Natural killer cell (primary cell): ENCODE measurements around the gene NDFIP1. TPM values are rescaled to one million over a fixed set of nuclear protein-coding genes. Genes with fewer than 3 reads are reported as not detected.

Experiments
- ATAC-seq, 3 donors: fragments of 150-1000 bp in 2 of 3; fragments of 200-7000 bp in 1 of 3; cut with Tn5 transposase; 1 replicate in 1 of 3; 2 replicates in 2 of 3; pipeline ENCODE4 v1.10.0; 2021; ENCODE audit warnings: mild to moderate bottlenecking in 2 of 3, moderate library complexity in 2 of 3
- DNase-seq, 2 donors: peaks; one replicate each; pipeline versions ENCODE4 v3.0.0 to v3.0.0-alpha.2; 2013 to 2021; ENCODE audit warnings: mixed read lengths in 1 of 2
- H3K27ac ChIP-seq: one replicate; pipeline ENCODE4 v1.5.1; 2013; ENCODE audit warnings: mild to moderate bottlenecking, low read length
- H3K27me3 ChIP-seq: one replicate; pipeline ENCODE4 v1.6.1; 2013; ENCODE audit warnings: low read length; ENCODE audit not compliant: control insufficient read depth, insufficient read depth
- H3K36me3 ChIP-seq: one replicate; pipeline ENCODE4 v1.6.1; 2013; ENCODE audit warnings: low read length; ENCODE audit not compliant: control insufficient read depth, insufficient read depth
- H3K4me1 ChIP-seq: one replicate; pipeline ENCODE4 v1.6.1; 2013; ENCODE audit warnings: low read length; ENCODE audit not compliant: control insufficient read depth, insufficient read depth
- H3K4me3 ChIP-seq: one replicate; pipeline ENCODE4 v1.5.1; 2013; ENCODE audit warnings: low read length
- H3K9me3 ChIP-seq: one replicate; pipeline ENCODE4 v1.6.1; 2013; ENCODE audit warnings: low read length; ENCODE audit not compliant: control insufficient read depth, insufficient read depth
- H3K27ac Mint-ChIP-seq, 2 donors: one replicate each; pipeline ENCODE4 v1.8.0; 2022; ENCODE audit warnings: mild to moderate bottlenecking in 2 of 2, mixed read lengths in 2 of 2, moderate library complexity in 1 of 2
- H3K27me3 Mint-ChIP-seq, 2 donors: one replicate each; pipeline ENCODE4 v1.8.0; 2022; ENCODE audit warnings: low read depth in 2 of 2, mixed read lengths in 2 of 2
- H3K36me3 Mint-ChIP-seq: one replicate; pipeline ENCODE4 v1.8.0; 2022; ENCODE audit warnings: mixed read lengths
- H3K4me1 Mint-ChIP-seq, 2 donors: one replicate each; pipeline ENCODE4 v1.8.0; 2022; ENCODE audit warnings: mixed read lengths in 2 of 2
- H3K4me3 Mint-ChIP-seq: one replicate; pipeline ENCODE4 v1.8.0; 2022; ENCODE audit warnings: mild to moderate bottlenecking, moderate library complexity, mixed read lengths
- H3K9me3 Mint-ChIP-seq, 2 donors: one replicate each; pipeline ENCODE4 v1.8.0; 2022; ENCODE audit warnings: mixed read lengths in 2 of 2
- WGBS: methylation state at CpG from one replicate; pipeline ENCODE4 v1.1.7; 2013; ENCODE audit warnings: missing lambda C conversion rate; ENCODE audit not compliant: insufficient coverage; 5-methylcytosine and 5-hydroxymethylcytosine counted together
- intact Hi-C: fragments of 100-400 bp; cut with micrococcal nuclease; formaldehyde crosslinking; loops from one replicate; pipeline ENCODE4 v1.14.2; 2022
- total RNA-seq, 4 donors: library from RNA; stranded (reverse); fragments of 120-200 nt in 1 of 4; gene quantifications; one replicate each; pipeline versions ENCODE4 v1.2.3 to v1.2.4, GENCODE V29; 2013 to 2022
- TF ChIP-seq, protein P1 (sequence below): fragments of 200-600 bp; IDR thresholded peaks from one replicate; pipeline ENCODE4 v1.8.0; 2022; ENCODE audit warnings: antibody characterized with exemption

Gene NDFIP1, protein sequence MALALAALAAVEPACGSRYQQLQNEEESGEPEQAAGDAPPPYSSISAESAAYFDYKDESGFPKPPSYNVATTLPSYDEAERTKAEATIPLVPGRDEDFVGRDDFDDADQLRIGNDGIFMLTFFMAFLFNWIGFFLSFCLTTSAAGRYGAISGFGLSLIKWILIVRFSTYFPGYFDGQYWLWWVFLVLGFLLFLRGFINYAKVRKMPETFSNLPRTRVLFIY
- total RNA-seq: 10 to 100 TPM; 45.4 to 57.6 (median 51.7) TPM
- 37.3 TPM for total RNA-seq (2013)

DNA sequence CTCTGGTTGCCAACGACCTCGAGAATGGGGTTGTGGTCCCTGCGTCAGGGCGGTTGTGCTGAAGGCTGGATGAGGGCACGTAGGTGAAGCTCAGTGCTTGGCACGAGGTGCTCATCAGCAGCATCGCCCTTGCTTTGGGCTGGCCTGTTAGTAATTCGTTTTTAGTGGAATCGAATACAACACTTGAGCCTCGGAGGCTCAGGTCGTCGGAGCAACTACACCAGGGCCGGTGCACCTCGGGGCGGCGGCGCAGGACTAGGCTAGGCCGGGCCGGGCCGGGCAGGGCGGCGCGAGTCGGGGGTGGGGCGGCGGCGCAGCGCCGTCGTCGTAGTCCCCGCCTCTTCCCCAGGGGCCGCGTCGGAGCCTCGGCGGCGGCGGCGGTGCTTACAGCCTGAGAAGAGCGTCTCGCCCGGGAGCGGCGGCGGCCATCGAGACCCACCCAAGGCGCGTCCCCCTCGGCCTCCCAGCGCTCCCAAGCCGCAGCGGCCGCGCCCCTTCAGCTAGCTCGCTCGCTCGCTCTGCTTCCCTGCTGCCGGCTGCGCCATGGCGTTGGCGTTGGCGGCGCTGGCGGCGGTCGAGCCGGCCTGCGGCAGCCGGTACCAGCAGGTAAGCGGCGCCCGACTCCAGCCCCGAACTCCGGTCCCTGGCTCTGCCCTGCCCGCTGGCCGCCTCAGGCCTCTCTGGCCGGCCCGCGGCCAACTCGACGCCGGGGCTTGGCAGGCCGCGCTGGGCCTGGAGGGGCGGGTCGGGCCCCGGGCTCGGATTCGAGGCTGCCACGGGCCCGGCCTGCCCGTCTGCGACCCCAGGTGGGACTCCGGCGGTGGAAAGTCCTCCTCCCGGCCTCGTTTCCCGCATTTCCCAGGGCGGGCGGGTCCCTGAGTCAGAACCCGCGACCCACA lies at the start of gene NDFIP1:
Gene NDFIP1 (plus strand): TSS at position 348 of the 899 bp plus-strand sequence. CDS start 196 bp downstream, at position 544.
- Histone ChIP-seq H3K27me3 (no peaks in the 10 kb centered on the region), H3K36me3 (no peaks in the 10 kb centered on the region), H3K27ac (peak within 1 kb of the TSS; percentile 93), H3K4me1 (peaks cover 15% of the 10 kb centered on the region), H3K4me3 (peak within 1 kb of the TSS; percentile 66), H3K9me3 (no peaks in the 10 kb centered on the region)
- peak; percentile 95 to 99 (median 96) for ATAC-seq
- peak within 1 kb of the TSS; percentile 85 to 87 for H3K27ac Mint-ChIP-seq
- DNase-seq: peak; percentile 82 to 91
- no peaks in the 10 kb centered on the region for H3K36me3 Mint-ChIP-seq
- 2% methylated on average over 103 of the region's 103 CpGs for WGBS
- H3K4me3 Mint-ChIP-seq: peak within 1 kb of the TSS; percentile 96
- peaks cover 37 to 42% of the 10 kb centered on the region in 2 donors for H3K4me1 Mint-ChIP-seq
- TF ChIP-seq, protein P1, sequence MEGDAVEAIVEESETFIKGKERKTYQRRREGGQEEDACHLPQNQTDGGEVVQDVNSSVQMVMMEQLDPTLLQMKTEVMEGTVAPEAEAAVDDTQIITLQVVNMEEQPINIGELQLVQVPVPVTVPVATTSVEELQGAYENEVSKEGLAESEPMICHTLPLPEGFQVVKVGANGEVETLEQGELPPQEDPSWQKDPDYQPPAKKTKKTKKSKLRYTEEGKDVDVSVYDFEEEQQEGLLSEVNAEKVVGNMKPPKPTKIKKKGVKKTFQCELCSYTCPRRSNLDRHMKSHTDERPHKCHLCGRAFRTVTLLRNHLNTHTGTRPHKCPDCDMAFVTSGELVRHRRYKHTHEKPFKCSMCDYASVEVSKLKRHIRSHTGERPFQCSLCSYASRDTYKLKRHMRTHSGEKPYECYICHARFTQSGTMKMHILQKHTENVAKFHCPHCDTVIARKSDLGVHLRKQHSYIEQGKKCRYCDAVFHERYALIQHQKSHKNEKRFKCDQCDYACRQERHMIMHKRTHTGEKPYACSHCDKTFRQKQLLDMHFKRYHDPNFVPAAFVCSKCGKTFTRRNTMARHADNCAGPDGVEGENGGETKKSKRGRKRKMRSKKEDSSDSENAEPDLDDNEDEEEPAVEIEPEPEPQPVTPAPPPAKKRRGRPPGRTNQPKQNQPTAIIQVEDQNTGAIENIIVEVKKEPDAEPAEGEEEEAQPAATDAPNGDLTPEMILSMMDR: peak; percentile 12
- H3K9me3 Mint-ChIP-seq: no peaks in the 10 kb centered on the region
- intact Hi-C loops: loop anchor here (5.0 kb wide), 2 partner anchors 34 to 91 kb away; no protein-coding TSS in a partner anchor
- H3K27me3 Mint-ChIP-seq: peaks cover 4 to 12% of the 10 kb centered on the region in 2 donors

DNA sequence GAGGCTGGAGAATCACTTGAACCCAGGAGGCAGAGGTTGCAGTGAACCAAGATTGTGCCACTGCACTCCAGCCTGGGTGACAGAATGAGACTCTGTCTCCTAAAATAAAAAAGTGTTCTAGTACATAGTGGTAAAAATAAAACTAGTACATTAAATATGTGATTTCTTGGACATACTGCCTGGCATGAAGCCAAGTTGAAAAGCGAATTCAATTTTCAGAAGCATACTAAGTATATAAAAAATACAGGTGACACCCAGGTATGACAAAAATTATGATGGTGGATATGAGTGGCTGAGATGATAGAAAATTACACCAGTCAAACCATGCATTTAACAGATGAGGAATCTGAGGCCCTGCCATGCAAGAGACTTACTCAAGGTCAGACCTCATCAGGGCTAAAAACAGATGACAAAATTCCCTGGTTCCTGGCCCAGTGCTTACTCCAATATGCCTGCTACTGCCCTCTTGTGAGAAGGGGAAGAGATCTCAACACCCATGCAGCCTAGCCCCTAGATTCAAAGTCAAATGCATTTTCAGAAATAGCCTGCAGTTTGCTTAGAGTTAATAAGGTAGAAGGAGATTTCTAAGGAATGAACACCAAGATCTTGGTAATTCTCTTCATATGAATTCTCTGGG lies 49.2 kb upstream of the NDFIP1 start:
- H3K9me3 Mint-ChIP-seq: no peaks in the 10 kb centered on the region
- H3K27ac Mint-ChIP-seq: no peak overlapping the region
- TF ChIP-seq, protein P1: no peak

DNA sequence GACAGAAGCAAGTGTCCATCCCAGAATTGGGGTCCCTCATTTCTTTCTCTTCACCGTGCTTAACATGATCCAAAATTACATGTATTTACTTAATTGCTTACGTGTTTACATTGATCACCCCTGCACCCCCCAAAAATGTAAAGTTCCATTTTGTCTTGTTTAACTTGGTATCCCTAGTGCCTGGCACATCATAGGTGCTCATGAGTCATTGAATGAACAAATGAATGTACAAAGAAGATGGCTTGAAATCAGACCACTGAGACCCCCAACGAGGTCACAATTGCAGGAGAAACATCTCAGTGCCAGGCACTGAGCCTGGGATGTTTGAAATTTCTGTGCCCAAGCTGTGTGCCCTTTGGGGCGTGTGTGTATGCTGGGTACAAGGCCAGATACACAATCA lies 45.2 kb upstream of the NDFIP1 start:
- TF ChIP-seq, protein P1: no peak
- peaks cover 9% of the 10 kb centered on the region for H3K4me1 ChIP-seq
- Mint-ChIP-seq H3K9me3 (no peaks in the 10 kb centered on the region), H3K4me1 (peaks cover 8 to 9% of the 10 kb centered on the region in 2 donors), H3K27me3 (peaks cover 3 to 7% of the 10 kb centered on the region in 2 donors), H3K27ac (peak overlapping the region in 1 of 2 donors; percentile 40), H3K36me3 (no peaks in the 10 kb centered on the region), H3K4me3 (peak overlapping the region; percentile 35)
- 87% methylated on average over 4 of the region's 4 CpGs for WGBS
- H3K4me3 ChIP-seq: no peak overlapping the region
- DNase-seq: no peak
- intact Hi-C loops: no loop called here
- no peaks in the 10 kb centered on the region for H3K9me3 ChIP-seq
- no peak overlapping the region for H3K27ac ChIP-seq
- peak in 1 of 3 donors; percentile 12 for ATAC-seq
- H3K27me3 ChIP-seq: no peaks in the 10 kb centered on the region
- H3K36me3 ChIP-seq: no peaks in the 10 kb centered on the region

More for the DNA sequence above, 49.2 kb upstream of the NDFIP1 start:
- WGBS: no CpG with 5 or more reads among the region's 1 CpG
- Histone ChIP-seq H3K4me3 (no peak overlapping the region), H3K9me3 (no peaks in the 10 kb centered on the region), H3K36me3 (no peaks in the 10 kb centered on the region), H3K27me3 (no peaks in the 10 kb centered on the region), H3K4me1 (peaks cover 9% of the 10 kb centered on the region), H3K27ac (no peak overlapping the region)
- H3K27me3 Mint-ChIP-seq: peaks cover 0 to 5% of the 10 kb centered on the region in 2 donors
- intact Hi-C loops: no loop called here
- DNase-seq (no peak), ATAC-seq (no peak)
- H3K36me3 Mint-ChIP-seq: no peaks in the 10 kb centered on the region
- peaks cover 8 to 9% of the 10 kb centered on the region in 2 donors for H3K4me1 Mint-ChIP-seq
- H3K4me3 Mint-ChIP-seq: no peak overlapping the region
